Activated T-cell treated with anti-CD3 and anti-CD28 coated beads, Interleukin-2, amount 50 U/mL, for 72 hours (primary cell): ENCODE results near the gene C1orf53. TPM values are rescaled to one million over a fixed set of nuclear protein-coding genes. Genes with fewer than 3 reads are reported as not detected.

Source experiments
- ATAC-seq, 2 donors: fragments of 150-1000 bp; cut with Tn5 transposase; replicated peaks in 1 of 2; 2 replicates each; pipeline ENCODE4 v1.10.0; 2021; ENCODE audit warnings: moderate library complexity in 2 of 2, mild to moderate bottlenecking in 1 of 2
- DNase-seq, 2 donors: peaks; one replicate each; pipeline ENCODE4 v3.0.0; 2021 to 2022; ENCODE audit warnings: mixed read lengths in 1 of 2
- H3K27ac Mint-ChIP-seq: one replicate; pipeline ENCODE4 v1.8.0; 2022; ENCODE audit warnings: mild to moderate bottlenecking, moderate library complexity, mixed read lengths
- H3K27me3 Mint-ChIP-seq: one replicate; pipeline ENCODE4 v1.8.0; 2022; ENCODE audit warnings: low read depth, mixed read lengths
- H3K36me3 Mint-ChIP-seq, 2 donors: one replicate each; pipeline ENCODE4 v1.8.0; 2022; ENCODE audit warnings: mixed read lengths in 2 of 2, mild to moderate bottlenecking in 1 of 2; ENCODE audit not compliant: insufficient read depth in 2 of 2
- H3K4me1 Mint-ChIP-seq: one replicate; pipeline ENCODE4 v1.8.0; 2022; ENCODE audit warnings: low read depth, mixed read lengths
- H3K4me3 Mint-ChIP-seq, 2 donors: one replicate each; pipeline ENCODE4 v1.8.0; 2022; ENCODE audit warnings: mild to moderate bottlenecking in 2 of 2, mixed read lengths in 2 of 2, moderate library complexity in 2 of 2
- H3K9me3 Mint-ChIP-seq, 2 donors: one replicate each; pipeline ENCODE4 v1.8.0; 2022; ENCODE audit warnings: mixed read lengths in 2 of 2
- total RNA-seq, 2 donors: library from RNA; stranded (reverse); gene quantifications; one replicate each; pipeline ENCODE4 v1.2.3, GENCODE V29; 2022

Gene C1orf53
- total RNA-seq, 2 donors from 2014 or later, result not detected

GRCh38 chr1:197890936-197891335 is 11.5 kb upstream of the C1orf53 start:
- Mint-ChIP-seq H3K27me3 (peaks cover 29% of the 10 kb centered on the region), H3K9me3 (no peaks in the 10 kb centered on the region), H3K36me3 (no peaks in the 10 kb centered on the region), H3K4me1 (no peaks in the 10 kb centered on the region), H3K4me3 (no peak overlapping the region), H3K27ac (no peak overlapping the region)
- DNase-seq (no peak), ATAC-seq (no peak)

- Mint-ChIP-seq H3K27ac (no peak overlapping the region), H3K27me3 (peaks cover 39% of the 10 kb centered on the region)
- ATAC-seq, result no peak
Measured at GRCh38 chr1:197892684-197893083, 9.7 kb upstream of the C1orf53 start.

DNA sequence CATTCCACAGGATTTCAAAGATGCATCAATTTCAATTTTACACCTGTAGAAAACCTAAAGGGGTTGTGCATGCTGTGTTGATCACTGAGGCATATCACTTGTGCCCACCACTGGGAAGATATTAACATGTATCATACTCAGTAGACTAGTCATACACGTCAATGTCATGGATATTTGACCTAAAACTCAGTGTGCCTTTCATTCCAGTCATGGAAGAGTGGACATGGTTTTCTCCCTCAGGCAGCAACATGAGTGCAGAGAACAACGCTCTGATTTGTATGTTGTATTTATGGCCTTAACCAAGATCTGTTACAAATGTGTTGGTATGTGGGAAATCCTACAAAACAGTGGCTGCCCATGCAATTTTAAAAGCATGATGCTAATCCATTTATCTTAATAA is 6.1 kb upstream of the C1orf53 start:
- H3K27me3 Mint-ChIP-seq, result peaks cover 41% of the 10 kb centered on the region

More at GRCh38 chr1:197892684-197893083, 9.7 kb upstream of the C1orf53 start:
- no peak overlapping the region for H3K4me3 Mint-ChIP-seq
- DNase-seq, result no peak
- no peaks in the 10 kb centered on the region for H3K4me1 Mint-ChIP-seq
- no peaks in the 10 kb centered on the region for H3K9me3 Mint-ChIP-seq
- no peaks in the 10 kb centered on the region for H3K36me3 Mint-ChIP-seq

DNA sequence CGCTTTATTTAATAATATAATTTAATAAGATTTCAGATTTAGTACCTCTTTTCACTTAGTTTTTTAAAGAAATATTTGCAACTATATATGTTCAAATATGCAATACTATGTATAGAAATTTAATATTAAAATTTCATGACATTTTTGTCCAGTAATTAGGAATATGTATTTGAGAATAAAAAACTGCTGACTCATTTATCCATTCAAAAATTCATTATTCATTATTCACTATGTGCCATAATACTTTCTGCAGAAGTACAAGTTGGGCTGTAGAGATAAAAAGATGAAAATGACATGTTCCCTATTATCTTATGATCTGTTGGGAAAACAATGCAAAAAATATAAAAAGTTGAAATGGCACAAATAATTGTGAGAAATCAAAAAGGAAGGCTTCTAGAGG is 3.4 kb upstream of the C1orf53 start:
- H3K36me3 Mint-ChIP-seq, result peaks cover 0 to 2% of the 10 kb centered on the region in 2 donors
- ATAC-seq (no peak), DNase-seq (no peak)
- no peak overlapping the region for H3K4me3 Mint-ChIP-seq
- H3K27me3 Mint-ChIP-seq, result peaks cover 43% of the 10 kb centered on the region
- H3K27ac Mint-ChIP-seq, result no peak overlapping the region
- no peaks in the 10 kb centered on the region for H3K9me3 Mint-ChIP-seq
- H3K4me1 Mint-ChIP-seq, result peaks cover 21% of the 10 kb centered on the region

More for the DNA sequence above, 6.1 kb upstream of the C1orf53 start:
- H3K27ac Mint-ChIP-seq, result no peak overlapping the region
- H3K36me3 Mint-ChIP-seq, result no peaks in the 10 kb centered on the region
- no peak for DNase-seq
- H3K9me3 Mint-ChIP-seq, result no peaks in the 10 kb centered on the region
- no peak for ATAC-seq
- no peaks in the 10 kb centered on the region for H3K4me1 Mint-ChIP-seq
- no peak overlapping the region for H3K4me3 Mint-ChIP-seq

DNA sequence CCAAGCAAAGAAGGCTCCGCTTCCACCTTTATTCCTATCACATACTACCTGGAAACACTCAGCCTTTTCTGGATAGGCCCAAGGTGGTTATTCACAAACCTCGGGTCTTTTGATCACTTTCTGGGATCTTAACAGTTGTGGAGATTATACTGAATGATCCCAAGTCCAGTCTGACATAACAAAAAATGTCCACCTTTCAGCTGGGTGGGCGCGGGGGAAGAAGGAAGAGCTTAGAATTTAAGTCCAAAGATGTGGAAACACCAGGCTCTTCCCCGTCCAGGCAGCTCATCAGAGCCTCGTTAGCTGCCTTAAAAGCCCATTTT is 338 bp upstream of the C1orf53 start:
- Mint-ChIP-seq H3K9me3 (no peaks in the 10 kb centered on the region), H3K36me3 (peaks cover 0 to 2% of the 10 kb centered on the region in 2 donors), H3K27me3 (peaks cover 59% of the 10 kb centered on the region), H3K27ac (peak overlapping the region; percentile 70), H3K4me3 (peak overlapping the region; percentile 87 to 97), H3K4me1 (peaks cover 23% of the 10 kb centered on the region)
- ATAC-seq (no peak), DNase-seq (no peak)

DNA sequence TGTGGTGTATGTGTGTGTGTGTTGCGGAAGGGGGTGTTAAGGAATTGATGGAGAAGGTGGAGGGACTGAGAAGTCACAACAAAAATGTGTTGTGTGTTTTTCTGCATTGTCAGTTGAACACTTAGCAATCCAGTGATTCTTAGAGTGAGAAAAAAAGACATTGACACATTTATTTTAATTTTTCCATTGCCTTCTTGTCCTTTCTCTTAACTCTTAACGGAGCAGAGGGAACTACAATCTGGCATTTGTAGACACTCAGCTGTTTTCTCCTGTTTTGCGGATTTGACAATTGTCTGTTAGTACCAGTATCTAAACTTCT is 725 bp downstream of the C1orf53 start:
- Mint-ChIP-seq H3K36me3 (peaks cover 0 to 2% of the 10 kb centered on the region in 2 donors), H3K27ac (peak overlapping the region; percentile 76), H3K4me3 (peak overlapping the region; percentile 87 to 97), H3K27me3 (peaks cover 59% of the 10 kb centered on the region), H3K9me3 (no peaks in the 10 kb centered on the region), H3K4me1 (peaks cover 28% of the 10 kb centered on the region)
- no peak for ATAC-seq
- no peak for DNase-seq

GRCh38 chr1:197904126-197904787 is 1.8 kb downstream of the C1orf53 start:
- no peak overlapping the region for H3K27ac Mint-ChIP-seq
- peaks cover 0 to 2% of the 10 kb centered on the region in 2 donors for H3K36me3 Mint-ChIP-seq
- H3K9me3 Mint-ChIP-seq, result no peaks in the 10 kb centered on the region
- H3K27me3 Mint-ChIP-seq, result peaks cover 70% of the 10 kb centered on the region
- DNase-seq (no peak), ATAC-seq (no peak)
- peak overlapping the region; percentile 4 to 18 for H3K4me3 Mint-ChIP-seq
- H3K4me1 Mint-ChIP-seq, result peaks cover 39% of the 10 kb centered on the region

GRCh38 chr1:197905699-197906351 is 3.4 kb downstream of the C1orf53 start:
- no peak for ATAC-seq
- no peak for DNase-seq
- no peaks in the 10 kb centered on the region for H3K9me3 Mint-ChIP-seq
- no peak overlapping the region for H3K4me3 Mint-ChIP-seq
- H3K27ac Mint-ChIP-seq, result no peak overlapping the region
- H3K27me3 Mint-ChIP-seq, result peaks cover 80% of the 10 kb centered on the region
- peaks cover 0 to 2% of the 10 kb centered on the region in 2 donors for H3K36me3 Mint-ChIP-seq
- peaks cover 54% of the 10 kb centered on the region for H3K4me1 Mint-ChIP-seq

DNA sequence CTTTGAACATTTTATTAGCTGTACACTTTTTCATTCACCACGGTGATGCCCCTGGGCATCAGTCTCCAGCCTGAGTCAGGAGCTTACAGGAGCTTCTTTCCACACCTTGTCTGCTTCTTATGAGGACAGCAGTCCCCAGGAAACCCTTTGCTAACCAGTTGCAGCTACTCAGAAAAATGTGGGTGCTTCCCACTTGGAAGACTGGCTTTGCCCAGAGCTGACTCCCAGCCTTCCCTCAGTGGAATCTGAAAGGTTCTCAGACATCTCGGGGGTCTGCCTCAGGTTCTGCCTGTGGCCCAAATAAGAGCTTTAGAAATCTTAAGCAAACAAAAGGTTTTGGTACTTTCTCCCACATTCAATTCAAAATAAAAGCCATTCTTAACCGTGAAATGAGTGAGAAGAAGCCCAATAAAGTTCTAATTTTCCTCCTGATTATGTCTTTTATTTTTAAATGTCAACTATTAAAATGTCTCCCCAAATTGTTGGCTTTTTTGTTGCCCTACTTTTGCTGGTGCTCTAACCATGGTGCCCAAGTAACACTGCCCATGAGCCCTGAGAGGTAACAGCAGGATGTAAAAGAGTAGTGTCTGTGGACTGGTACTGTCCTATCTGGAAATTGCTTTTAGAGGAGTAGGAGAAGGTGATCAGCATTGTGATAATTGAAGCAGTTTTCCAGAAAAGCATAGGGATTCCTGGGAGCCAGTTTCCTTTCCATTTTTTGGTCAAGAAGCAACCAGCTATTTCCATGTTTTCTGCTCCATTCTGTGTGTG is 5.6 kb downstream of the C1orf53 start:
- DNase-seq, result no peak
- Mint-ChIP-seq H3K4me3 (peak overlapping the region; percentile 67 to 79), H3K4me1 (peaks cover 64% of the 10 kb centered on the region)

GRCh38 chr1:197908716-197909220 is 6.3 kb downstream of the C1orf53 start:
- H3K27me3 Mint-ChIP-seq, result peaks cover 99% of the 10 kb centered on the region
- no peak overlapping the region for H3K27ac Mint-ChIP-seq
- H3K4me1 Mint-ChIP-seq, result peaks cover 64% of the 10 kb centered on the region
- no peaks in the 10 kb centered on the region for H3K9me3 Mint-ChIP-seq
- H3K36me3 Mint-ChIP-seq, result no peaks in the 10 kb centered on the region
- ATAC-seq, result peak in 1 of 2 donors; percentile 21
- H3K4me3 Mint-ChIP-seq, result peak overlapping the region; percentile 67 to 79
- DNase-seq, result no peak

More for the DNA sequence above, 5.6 kb downstream of the C1orf53 start:
- no peaks in the 10 kb centered on the region for H3K9me3 Mint-ChIP-seq
- H3K27me3 Mint-ChIP-seq, result peaks cover 99% of the 10 kb centered on the region
- peaks cover 0 to under 1% of the 10 kb centered on the region in 2 donors for H3K36me3 Mint-ChIP-seq
- no peak for ATAC-seq
- H3K27ac Mint-ChIP-seq, result no peak overlapping the region

GRCh38 chr1:197909384-197909783 is 7.0 kb downstream of the C1orf53 start:
- H3K27me3 Mint-ChIP-seq, result peaks cover 99% of the 10 kb centered on the region
- H3K36me3 Mint-ChIP-seq, result no peaks in the 10 kb centered on the region
- H3K9me3 Mint-ChIP-seq, result no peaks in the 10 kb centered on the region
- no peak overlapping the region for H3K27ac Mint-ChIP-seq
- peak overlapping the region; percentile 67 to 79 for H3K4me3 Mint-ChIP-seq
- H3K4me1 Mint-ChIP-seq, result peaks cover 64% of the 10 kb centered on the region
- ATAC-seq (peak; percentile 11 to 28), DNase-seq (no peak)

DNA sequence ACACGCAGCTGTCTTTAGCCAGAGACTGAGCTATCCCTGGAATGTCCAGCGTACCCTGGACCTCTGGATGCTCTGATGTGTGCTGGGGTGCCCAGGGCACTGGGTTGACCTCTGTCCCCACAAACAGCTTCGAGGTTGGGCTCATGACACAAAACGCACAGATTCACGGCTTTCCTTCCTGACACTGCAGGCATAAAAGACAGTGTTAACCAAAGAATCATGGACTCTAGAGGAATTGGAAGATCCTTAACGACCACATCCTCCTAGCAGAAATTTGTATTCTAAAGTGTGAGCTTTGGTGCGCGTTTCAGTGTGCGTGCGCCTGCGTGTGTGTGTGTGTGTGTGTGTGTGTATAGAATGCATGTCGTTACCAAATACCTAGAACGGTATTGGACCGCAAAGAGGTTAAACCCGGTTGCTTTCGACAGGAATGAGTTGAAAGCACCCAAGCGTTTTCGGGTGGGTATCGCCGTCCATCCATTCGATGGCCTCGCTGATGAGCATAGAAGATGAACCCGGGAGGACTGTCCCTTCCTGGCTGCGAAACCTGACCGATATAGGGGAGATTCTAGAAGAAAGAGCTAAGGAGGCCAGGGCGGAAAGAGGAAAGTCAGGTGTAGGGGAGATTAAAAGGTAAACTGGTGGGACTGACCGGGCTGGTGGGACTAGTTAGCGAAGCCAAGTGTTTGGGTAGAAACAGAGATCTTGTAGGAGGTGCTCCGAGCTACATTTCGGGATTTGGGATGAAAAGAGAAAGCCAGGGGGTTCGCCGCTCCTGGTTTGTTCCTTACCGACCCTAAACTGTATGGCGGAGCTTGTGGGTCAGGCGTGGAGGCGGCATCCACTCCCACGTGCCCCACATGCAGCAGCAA is 7.9 kb downstream of the C1orf53 start:
- peak in 1 of 2 donors; percentile 4 for ATAC-seq
- Mint-ChIP-seq H3K36me3 (no peaks in the 10 kb centered on the region), H3K9me3 (no peaks in the 10 kb centered on the region), H3K4me3 (peak overlapping the region; percentile 67 to 79), H3K27me3 (peaks cover 99% of the 10 kb centered on the region), H3K27ac (no peak overlapping the region), H3K4me1 (peaks cover 70% of the 10 kb centered on the region)
- no peak for DNase-seq
